Activated CD8-positive, alpha-beta memory T cell treated with anti-CD3 and anti-CD28 coated beads, Interleukin-2, amount 50 U/mL, for 1 hour (primary cell): ENCODE measurements around the gene WASHC2A.
"Not testable (repeated sequence)": the region's sequence is repeated elsewhere in the genome, so short reads cannot be mapped to it uniquely, and the experiment has no call there.

Experiments
- DNase-seq: peaks from one replicate; pipeline ENCODE4 v3.0.0-alpha.2; 2020; ENCODE audit errors: extremely low read depth

Gene WASHC2A

DNA sequence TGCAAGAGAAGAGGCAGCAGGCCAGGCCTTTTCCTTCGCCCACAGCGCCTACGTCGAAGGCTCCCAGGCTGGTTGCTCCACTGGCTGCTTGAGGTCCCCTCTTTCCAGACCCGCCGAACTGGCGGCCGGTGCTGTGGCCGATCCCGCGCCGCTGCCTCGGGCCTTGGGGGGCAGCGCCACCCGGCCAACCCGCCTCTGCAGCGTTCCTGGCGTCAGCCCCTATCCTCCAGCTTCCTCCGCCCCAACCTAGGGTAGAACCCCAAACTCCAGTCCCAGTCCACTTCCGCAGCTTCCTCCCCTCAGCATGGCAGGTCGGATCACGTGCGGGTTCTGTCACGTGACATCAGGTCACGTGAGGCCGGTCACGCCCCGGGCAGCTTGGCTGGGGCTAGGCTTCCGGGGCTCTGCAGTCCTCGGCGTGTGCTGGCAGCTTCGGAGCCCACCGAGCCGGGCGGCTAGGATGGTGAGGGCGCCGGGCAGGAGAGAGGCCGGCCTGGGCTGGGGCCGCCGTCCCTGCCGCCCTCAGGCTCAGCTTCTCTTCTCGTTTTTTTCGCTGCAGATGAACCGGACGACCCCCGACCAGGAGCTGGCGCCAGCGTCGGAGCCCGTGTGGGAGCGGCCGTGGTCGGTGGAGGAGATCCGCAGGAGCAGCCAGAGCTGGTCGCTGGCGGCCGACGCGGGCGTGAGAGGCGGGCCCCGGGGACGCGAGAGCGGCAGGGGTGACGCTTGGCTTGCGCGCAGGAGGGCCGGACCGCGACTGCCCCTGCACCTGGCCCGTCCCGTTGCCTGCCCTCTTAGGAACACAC, at the start of gene WASHC2A:
Gene WASHC2A (plus strand): TSS at position 409 of the 806 bp plus-strand sequence. CDS start 52 bp downstream, at position 461.
- peak; percentile 62 for DNase-seq

DNA sequence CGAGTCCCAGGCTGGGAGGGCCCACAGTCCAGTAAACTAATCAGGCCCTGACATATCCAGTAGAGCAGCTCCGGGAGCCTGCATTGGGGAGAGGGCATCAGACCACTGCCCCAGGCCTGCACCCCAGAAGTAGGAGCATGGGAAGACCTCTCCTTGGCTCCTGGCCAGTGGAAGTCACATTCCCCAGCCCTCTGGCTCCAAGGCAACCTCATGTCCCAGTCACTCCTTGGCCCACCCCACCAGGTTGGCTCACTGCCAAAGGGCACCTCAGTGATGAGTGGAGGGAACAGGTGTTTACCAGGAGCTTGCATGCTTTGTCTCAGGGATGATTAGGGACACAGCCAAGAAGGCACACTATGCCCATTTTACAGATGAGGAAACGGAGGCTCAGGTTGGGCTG, 48.5 kb upstream of the WASHC2A start:
- not testable (repeated sequence) for DNase-seq

GRCh38 chr10:50020451-50021024, 47.2 kb upstream of the WASHC2A start:
- DNase-seq, result not testable (repeated sequence)

DNA sequence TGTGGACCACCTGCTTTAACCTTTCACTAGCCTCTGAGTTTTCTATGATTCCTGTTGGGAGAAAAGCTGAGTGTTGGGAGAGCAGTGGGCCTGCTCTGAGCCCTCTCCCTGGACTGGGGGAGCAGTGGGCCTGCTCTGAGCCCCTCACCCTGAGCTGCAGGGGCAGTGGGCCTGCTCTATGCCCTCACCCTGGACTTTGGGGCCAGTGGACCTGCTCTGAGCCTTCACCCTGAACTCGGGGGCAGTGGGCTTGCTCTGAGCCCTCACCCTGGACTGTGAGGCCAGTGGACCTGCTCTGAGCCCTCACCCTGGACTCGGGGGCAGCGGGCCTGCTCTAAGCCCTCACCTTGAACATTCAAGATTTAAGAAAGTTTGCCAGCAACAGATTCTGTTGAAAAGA, 46.1 kb upstream of the WASHC2A start:
- no peak for DNase-seq

GRCh38 chr10:50024716-50025383, 42.9 kb upstream of the WASHC2A start:
- DNase-seq, result not testable (repeated sequence)

DNA sequence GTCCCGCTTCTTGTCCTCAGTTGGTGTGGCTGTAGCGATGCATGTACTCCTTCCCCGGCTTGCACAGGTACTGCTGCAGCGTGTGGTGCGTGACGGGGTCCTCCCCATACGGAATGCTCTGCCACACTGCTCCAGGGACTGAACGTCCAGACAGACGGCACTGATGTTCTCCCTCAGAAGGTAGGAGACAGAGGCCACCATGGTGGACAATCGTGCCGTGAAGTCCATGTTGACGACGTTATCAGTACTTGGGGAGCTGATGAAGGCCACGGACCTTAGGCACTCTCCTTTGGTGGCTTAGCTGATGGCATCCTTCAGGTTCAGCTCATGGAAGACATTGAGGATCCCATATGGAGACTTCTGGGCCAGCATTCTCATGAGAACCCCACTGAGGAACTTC, 42.1 kb upstream of the WASHC2A start:
- no peak for DNase-seq

DNA sequence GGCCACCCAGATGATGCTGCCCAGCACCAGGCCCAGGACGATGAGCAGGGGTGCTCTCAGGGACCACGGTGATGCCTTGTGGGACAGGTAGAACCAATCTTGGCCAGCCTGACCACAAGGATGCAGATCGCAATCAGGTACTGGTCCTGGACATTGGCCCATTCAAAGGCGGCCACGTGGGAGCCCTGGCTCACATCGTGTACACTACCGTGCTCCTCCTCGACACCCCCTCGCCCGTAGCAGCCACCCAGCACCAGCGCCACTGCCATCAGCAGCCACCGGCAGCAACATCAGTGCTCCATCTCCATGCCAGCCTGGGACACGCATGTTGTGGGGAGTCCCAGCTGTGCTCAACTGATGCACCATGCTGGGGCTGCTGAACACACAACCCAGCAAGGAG, 40.6 kb upstream of the WASHC2A start:
- no peak for DNase-seq

- no peak for DNase-seq
Measured at GRCh38 chr10:50033481-50033880, 34.3 kb upstream of the WASHC2A start.

DNA sequence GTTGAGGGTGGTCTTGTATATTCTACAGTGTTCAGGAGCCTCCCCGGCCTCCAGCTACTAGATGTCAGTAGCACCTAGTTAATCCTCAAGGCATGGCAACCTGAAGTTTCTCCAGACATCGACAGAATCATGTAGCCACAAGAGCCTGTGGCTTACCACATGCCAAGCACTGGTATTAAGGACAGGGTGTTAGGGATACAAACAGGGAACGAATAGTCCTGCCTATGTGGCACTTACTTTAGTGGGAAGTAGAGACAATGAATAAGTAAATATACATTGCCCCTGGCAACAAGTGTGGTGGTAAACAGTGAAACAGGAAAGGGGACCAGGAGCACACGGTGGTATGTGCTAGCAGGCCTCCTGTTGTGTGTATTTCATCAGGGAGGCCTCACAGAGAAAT, 32.4 kb upstream of the WASHC2A start:
- not testable (repeated sequence) for DNase-seq

DNA sequence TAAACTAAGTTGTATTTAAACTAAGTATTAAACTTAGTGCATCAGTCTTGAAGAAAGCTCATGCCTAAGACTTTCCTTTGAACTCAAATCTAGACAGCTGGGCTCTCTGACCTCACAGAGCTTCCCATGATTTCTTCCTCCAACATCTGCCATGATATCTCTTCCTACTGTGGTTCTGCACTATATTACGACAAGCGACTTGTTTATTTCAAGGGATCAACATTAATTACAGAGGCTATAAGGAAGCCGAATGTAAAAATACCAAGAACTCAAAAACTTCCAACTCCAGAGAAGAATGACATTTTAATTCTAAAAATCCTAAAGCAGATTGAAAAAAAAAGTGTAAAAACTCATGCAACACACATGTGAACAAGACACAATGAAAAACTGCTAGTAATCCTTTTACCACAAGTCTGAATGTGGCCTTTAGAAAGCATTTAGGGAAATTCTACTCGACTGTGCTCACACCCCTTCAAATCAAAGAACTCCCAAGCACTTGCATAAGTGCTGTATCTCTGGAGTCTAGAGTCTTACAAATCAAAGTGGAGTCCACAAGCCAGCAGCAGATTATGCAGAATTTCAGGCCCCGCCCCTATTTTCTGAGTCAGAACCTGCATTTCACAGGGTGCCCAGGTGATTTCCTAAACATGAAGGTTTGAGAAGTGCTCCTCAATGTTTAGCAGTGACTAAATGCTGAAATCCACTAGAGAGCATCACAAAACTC, 22.7 kb upstream of the WASHC2A start:
- DNase-seq, result no peak

GRCh38 chr10:50046457-50046856, 21.3 kb upstream of the WASHC2A start:
- DNase-seq, result not testable (repeated sequence)

GRCh38 chr10:50047594-50047993, 20.2 kb upstream of the WASHC2A start:
- DNase-seq, result not testable (repeated sequence)

DNA sequence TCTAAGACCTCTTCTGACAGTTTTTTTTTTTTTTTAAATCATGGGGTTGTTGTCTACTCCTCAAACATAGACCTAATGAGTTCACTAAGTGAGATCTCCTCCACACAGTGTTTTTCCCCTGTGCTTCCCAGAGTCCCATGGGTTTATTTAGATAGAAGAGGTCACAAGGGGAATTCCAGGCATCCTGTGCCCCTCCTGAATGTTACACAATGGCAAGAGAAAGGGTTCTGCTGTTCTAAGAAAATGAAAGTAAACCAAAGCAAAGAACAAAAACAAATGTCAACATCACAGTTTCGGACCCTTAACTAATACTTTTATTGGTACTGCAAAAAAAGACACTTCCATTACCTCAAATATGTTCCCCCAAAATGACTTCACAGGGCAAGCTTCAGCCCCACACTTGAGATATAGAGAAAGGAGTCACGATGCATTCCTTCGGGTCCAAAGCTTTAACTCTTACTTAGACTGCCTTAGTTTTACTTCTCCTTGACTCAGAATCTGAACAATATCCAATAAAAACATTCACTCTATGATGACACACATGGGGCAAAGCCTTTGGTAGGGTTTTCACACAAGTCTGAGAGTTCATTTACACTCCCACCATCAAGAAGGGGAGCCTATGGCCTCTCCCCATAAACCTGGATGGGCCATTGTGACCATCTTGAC, 15.6 kb upstream of the WASHC2A start:
- DNase-seq, result not testable (repeated sequence)

- DNase-seq, result not testable (repeated sequence)
Measured at GRCh38 chr10:50052778-50053376, 14.9 kb upstream of the WASHC2A start.

DNA sequence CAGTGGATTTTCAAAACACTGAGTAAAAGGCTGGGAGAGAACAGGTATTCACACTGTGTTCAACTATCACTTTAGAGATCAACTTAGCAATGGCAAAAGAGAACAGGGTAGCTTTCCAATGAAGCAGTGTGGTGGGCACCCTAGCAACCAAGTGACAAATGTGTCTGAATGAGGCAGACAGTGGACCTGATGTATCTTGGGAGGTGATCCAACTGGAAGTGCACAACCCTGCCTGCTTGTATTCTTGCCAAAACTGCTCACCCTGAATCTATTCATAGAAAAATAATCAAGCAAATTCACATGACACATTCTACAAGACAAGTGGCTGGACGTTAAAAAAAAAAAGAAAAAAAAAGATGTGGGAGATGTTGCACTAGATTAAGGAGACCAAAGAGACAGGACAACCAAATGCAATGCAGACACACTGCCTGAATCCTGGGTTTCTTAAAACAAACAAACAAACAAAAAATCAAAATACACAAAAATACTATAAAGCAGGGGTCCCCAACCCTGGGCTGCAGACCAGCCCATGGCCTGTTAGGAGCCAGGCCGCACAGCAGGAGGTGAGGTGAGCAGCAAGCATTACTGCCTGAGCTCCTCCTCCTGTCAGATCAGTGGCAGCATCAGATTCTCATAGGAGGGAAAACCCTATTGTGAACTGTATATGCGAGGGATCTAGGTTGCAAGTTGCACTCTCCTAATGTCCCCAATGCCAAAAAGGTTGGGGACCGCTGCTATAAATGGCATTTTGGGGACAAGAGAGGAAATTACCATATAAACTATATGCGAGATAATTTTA, 12.1 kb upstream of the WASHC2A start:
- DNase-seq, result not testable (repeated sequence)

DNA sequence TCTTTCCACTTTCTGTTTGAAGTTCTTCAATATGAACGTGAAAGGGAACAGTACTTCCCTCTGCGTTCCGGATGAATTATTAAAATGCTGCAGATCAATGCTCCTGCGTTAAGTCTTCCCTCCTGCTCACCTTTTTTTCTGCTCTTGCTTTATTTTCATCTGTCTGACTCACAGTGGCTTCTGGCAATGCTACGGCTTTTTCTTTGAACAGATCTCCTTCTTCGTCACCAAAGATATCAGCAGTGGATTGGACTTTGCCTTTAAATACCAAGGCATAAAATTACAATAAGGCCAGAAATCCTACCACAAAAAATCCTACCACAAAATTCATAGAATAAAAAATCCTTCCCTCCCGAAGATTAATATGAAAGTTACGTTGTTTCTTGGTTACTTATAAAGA, 11.1 kb upstream of the WASHC2A start:
- not testable (repeated sequence) for DNase-seq

DNA sequence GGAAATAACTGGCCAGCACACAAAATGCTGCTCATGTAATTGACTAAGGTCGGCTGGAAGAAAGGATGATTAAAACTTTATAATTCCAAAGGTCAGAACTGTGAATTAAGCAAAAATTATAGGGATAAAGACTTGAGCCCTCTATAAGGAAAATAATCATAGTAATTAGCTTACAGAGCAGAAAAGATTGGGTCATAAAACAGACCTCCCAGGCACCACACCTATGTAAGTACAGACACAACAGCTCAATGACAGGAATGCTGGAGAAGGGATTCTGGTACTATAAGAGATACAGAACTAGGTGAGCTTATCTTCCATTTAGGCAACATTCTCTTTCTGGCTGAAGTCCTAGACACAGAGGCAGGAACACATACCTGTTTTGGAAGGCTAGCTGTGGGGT, 9.0 kb upstream of the WASHC2A start:
- DNase-seq, result not testable (repeated sequence)

GRCh38 chr10:50059946-50060345, 7.8 kb upstream of the WASHC2A start:
- DNase-seq, result not testable (repeated sequence)

DNA sequence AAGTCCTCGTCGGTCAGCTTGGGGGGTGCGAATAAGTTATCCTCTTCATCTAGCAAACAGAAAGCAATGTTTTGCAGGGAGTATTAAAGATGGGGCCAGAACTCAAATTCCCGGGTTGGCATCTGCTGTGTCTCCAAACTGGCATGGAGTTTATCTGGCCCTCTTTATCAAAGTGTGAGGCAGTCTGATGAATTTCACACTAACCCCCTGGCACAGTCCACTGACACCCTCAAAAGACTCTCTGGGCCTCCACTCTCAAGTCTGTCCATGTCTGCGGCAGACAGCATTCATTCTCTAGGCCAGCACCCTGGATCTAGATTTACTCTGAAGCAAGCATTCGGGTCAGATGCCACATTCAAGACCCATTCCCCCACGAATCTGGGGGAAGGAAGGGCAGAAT, 6.2 kb upstream of the WASHC2A start:
- DNase-seq, result not testable (repeated sequence)

DNA sequence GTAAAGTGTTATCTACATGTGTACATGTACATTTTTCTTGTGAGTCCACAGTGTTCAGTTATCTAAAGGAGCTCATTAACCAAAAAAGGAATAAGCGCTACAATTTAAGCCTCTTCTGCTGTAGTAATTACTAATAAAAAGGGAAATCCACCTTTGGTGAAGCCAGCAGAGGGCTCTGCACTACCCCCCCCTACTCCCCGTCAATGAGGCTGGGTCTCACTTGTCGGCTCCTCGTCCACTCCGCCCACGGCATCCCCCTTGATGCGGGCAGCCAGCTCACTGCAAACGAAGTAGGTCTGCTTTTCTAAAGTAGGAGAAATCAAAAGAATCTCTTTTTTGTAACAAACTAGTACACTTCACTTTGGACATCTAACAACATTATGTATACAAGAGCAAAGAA, 4.7 kb upstream of the WASHC2A start:
- no peak for DNase-seq
